ENCODE data around the gene ACP6. TPM values are rescaled to one million over a fixed set of nuclear protein-coding genes. Genes with fewer than 3 reads are reported as not detected.

The ACP6 gene
- total and polyA plus RNA-seq, 2 of the 13 experiments (the other 11 are each of a cell fraction or from before 2014, with no cell fraction given) = 18.1 to 33.7 TPM

DNA sequence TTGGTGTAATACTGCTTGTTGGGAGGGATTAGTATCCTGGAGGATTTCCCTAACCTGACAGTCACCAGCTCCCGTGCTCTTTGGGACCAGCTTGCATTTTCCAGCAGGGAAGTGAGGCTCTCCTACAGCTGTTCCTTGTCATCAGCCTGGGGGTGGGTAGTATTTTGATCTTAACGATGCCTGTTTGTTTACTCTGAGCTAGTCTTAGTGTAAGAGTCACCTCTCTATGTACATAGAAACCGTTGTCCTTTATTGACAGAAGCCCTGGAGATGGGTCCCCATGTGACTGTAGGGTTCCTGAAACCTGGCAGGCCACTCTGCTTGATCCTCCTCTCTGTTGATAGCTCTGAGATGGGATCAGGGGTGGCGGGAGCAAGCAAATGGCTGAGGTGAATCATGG lies 58.0 kb downstream of the ACP6 start (continued):
- TF ChIP-seq CSRNP2 (CRISPR knock-in tag; conservative IDR thresholded peaks at IDR 0.05; ENCODE audit: low read depth) (no peak), HES4 (CRISPR knock-in tag; IDR thresholded peaks at IDR 0.05; ENCODE audit: borderline replicate concordance) (no peak), ZNF33A (CRISPR knock-in tag; IDR thresholded peaks at IDR 0.05; ENCODE audit: borderline replicate concordance) (no peak), ZNF496 (CRISPR knock-in tag; IDR thresholded peaks at IDR 0.05; ENCODE audit: insufficient replicate concordance) (no peak), ZMAT5 (CRISPR knock-in tag; IDR thresholded peaks at IDR 0.05; ENCODE audit: borderline replicate concordance, low read depth) (no peak), NR2F2 (IDR thresholded peaks at IDR 0.05; ENCODE audit: borderline replicate concordance, low read depth) (no peak), TBX3 (IDR thresholded peaks at IDR 0.05; ENCODE audit: borderline replicate concordance) (peak; percentile 61), YEATS2 (CRISPR knock-in tag; IDR thresholded peaks at IDR 0.05; ENCODE audit: borderline replicate concordance) (peak; percentile 21; the same call in 1 of the 2 replicates), MEIS2 (CRISPR knock-in tag; IDR thresholded peaks at IDR 0.05) (no peak), RFX1 (IDR thresholded peaks at IDR 0.05) (peak; percentile 47; the same call in 1 of the 2 replicates), ZSCAN29 (CRISPR knock-in tag; conservative IDR thresholded peaks at IDR 0.05) (no peak), POLR2A (IDR thresholded peaks at IDR 0.05; ENCODE audit: insufficient read depth in 1 of 2, low read depth in 2 of 2, low read length in 2 of 2) (no peak), DR1 (CRISPR knock-in tag; IDR thresholded peaks at IDR 0.05) (no peak), GABPB1 (CRISPR knock-in tag; IDR thresholded peaks at IDR 0.05) (no peak), ATF6 (CRISPR knock-in tag; conservative IDR thresholded peaks at IDR 0.05) (no peak), U2AF2 (IDR thresholded peaks at IDR 0.05; ENCODE audit: low read depth, low read length) (no peak), ZNF432 (CRISPR knock-in tag; IDR thresholded peaks at IDR 0.05; ENCODE audit: borderline replicate concordance) (no peak)
- TF ChIP-seq, protein P1, sequence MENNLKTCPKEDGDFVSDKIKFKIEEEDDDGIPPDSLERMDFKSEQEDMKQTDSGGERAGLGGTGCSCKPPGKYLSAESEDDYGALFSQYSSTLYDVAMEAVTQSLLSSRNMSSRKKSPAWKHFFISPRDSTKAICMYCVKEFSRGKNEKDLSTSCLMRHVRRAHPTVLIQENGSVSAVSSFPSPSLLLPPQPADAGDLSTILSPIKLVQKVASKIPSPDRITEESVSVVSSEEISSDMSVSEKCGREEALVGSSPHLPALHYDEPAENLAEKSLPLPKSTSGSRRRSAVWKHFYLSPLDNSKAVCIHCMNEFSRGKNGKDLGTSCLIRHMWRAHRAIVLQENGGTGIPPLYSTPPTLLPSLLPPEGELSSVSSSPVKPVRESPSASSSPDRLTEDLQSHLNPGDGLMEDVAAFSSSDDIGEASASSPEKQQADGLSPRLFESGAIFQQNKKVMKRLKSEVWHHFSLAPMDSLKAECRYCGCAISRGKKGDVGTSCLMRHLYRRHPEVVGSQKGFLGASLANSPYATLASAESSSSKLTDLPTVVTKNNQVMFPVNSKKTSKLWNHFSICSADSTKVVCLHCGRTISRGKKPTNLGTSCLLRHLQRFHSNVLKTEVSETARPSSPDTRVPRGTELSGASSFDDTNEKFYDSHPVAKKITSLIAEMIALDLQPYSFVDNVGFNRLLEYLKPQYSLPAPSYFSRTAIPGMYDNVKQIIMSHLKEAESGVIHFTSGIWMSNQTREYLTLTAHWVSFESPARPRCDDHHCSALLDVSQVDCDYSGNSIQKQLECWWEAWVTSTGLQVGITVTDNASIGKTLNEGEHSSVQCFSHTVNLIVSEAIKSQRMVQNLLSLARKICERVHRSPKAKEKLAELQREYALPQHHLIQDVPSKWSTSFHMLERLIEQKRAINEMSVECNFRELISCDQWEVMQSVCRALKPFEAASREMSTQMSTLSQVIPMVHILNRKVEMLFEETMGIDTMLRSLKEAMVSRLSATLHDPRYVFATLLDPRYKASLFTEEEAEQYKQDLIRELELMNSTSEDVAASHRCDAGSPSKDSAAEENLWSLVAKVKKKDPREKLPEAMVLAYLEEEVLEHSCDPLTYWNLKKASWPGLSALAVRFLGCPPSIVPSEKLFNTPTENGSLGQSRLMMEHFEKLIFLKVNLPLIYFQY (CRISPR knock-in tag; IDR thresholded peaks at IDR 0.05; ENCODE audit: borderline replicate concordance) = no peak
- TF ChIP-seq, protein P2, sequence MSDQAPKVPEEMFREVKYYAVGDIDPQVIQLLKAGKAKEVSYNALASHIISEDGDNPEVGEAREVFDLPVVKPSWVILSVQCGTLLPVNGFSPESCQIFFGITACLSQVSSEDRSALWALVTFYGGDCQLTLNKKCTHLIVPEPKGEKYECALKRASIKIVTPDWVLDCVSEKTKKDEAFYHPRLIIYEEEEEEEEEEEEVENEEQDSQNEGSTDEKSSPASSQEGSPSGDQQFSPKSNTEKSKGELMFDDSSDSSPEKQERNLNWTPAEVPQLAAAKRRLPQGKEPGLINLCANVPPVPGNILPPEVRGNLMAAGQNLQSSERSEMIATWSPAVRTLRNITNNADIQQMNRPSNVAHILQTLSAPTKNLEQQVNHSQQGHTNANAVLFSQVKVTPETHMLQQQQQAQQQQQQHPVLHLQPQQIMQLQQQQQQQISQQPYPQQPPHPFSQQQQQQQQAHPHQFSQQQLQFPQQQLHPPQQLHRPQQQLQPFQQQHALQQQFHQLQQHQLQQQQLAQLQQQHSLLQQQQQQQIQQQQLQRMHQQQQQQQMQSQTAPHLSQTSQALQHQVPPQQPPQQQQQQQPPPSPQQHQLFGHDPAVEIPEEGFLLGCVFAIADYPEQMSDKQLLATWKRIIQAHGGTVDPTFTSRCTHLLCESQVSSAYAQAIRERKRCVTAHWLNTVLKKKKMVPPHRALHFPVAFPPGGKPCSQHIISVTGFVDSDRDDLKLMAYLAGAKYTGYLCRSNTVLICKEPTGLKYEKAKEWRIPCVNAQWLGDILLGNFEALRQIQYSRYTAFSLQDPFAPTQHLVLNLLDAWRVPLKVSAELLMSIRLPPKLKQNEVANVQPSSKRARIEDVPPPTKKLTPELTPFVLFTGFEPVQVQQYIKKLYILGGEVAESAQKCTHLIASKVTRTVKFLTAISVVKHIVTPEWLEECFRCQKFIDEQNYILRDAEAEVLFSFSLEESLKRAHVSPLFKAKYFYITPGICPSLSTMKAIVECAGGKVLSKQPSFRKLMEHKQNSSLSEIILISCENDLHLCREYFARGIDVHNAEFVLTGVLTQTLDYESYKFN (CRISPR knock-in tag; conservative IDR thresholded peaks at IDR 0.05) = peak; percentile 85
